ENCODE measurements around the gene PLA2G6.

DNA sequence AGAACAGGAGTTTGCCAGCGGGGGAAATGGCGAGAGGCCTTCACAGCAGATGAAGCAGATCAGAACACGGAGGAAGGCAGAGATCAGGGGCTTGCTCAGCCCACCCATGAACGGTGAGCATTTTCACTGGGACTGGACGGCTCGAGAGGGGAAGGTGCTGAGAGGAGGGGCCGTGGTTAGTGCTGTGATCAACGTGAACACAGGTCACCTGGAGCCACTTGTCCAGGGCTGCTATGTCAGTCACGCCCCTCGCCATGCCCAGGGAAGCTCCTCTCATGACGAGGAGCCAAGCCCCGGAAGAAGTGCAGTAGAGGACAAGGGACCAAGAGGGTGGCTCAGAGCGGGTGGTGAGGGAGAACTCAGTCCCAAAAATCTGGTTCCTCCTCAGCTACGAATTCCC lies 7.0 kb downstream of the PLA2G6 start:
- TF ChIP-seq, protein P1, sequence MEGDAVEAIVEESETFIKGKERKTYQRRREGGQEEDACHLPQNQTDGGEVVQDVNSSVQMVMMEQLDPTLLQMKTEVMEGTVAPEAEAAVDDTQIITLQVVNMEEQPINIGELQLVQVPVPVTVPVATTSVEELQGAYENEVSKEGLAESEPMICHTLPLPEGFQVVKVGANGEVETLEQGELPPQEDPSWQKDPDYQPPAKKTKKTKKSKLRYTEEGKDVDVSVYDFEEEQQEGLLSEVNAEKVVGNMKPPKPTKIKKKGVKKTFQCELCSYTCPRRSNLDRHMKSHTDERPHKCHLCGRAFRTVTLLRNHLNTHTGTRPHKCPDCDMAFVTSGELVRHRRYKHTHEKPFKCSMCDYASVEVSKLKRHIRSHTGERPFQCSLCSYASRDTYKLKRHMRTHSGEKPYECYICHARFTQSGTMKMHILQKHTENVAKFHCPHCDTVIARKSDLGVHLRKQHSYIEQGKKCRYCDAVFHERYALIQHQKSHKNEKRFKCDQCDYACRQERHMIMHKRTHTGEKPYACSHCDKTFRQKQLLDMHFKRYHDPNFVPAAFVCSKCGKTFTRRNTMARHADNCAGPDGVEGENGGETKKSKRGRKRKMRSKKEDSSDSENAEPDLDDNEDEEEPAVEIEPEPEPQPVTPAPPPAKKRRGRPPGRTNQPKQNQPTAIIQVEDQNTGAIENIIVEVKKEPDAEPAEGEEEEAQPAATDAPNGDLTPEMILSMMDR (IDR thresholded peaks at IDR 0.05), result no peak
- no peak for TF ChIP-seq POLR2A (IDR thresholded peaks at IDR 0.05)

All from lower leg skin (tissue), 3 donors.